ENCODE data around the gene MAP2.
A peak's percentile ranks its signal among the peaks of the same experiment; 100 is the strongest.

The MAP2 gene

DNA sequence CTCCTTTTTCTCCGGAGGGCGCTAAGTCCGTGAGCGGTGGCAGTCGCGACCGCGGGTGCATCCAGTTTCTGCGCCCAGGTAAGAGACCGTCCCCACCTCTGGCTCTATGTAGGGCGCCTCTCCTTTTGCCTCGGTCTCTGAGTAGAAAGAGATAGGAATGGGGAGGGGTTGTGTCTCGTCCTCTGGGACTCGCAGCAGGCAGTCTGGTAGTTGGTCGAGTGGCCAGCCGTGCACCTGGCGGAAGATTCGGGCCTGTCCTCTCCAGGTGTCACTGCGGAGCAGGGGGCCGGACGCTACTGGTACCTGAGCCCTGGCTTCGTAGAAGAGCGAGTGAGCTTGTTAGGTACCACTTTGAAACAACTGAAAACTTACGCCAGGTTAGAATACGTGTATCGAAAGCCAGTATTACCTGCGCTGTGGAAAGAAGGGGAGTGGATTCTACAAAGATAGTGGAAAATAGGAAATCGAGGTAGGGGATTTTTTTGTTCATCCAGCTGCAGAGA lies 403 bp downstream of the MAP2 start:
- peak in 1 of 2 experiments; percentile 5 for DNase-seq

DNA sequence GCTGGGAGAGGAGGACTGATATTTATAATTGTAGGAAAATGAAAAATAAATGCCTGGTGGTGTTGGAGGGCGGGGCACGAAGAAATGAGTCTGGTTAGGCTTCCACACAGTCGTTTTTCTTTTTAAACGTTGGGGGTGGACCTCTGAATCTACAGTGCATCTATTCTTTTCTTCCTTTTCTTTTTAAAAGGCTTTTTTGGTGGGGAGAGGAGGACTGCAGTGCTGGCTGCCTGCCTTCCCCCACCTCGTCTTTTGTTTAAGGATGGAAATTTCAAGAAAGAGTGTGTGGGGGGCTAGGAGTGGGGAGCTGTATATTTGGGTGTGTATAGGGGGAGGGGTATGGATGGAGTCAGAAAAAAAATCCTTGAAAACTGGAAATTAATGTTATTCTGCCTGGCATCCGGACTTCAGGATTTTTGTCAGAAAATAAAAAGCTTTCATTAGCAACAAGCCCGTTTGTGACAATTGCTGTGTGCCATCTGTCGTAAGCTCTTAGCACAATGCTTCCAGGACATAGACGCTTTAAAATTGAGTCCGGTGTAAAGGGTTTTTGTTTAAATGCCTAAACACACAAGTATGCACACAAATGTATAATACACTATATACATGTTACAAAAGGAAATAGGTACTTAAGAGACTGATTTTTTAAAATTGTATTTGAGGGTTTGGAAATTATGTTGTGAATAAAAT lies 1.1 kb downstream of the MAP2 start:
- DNase-seq: no peak

DNA sequence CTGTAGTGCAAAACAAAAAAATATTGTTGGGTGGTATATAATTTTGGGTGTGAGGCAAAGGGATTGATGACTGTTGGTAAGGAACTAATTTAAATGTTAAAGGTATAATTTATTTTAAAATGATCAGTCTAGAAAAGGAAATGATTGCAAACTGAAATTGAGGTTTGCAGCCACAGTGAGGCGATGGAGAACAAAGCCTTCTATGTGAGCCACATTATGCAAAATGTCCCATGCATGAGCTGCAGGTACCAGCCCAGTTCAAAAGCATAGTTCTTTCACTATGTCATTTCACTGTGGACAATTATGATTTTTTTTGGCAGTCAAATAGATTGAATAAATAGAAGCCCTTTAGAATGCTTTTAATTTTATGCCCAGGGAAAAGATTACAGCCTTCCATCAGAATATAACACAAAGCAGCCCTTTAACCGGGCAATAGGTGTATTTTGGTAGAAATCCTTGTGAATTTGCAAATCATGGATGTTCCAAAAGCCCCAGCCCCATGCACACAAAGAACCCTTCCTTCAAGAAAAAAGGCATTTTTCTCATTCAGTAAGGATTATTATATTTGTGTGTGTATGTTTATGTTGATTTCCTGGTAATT lies 1.7 kb downstream of the MAP2 start:
- peak in 1 of 2 experiments; percentile 39 for DNase-seq

DNA sequence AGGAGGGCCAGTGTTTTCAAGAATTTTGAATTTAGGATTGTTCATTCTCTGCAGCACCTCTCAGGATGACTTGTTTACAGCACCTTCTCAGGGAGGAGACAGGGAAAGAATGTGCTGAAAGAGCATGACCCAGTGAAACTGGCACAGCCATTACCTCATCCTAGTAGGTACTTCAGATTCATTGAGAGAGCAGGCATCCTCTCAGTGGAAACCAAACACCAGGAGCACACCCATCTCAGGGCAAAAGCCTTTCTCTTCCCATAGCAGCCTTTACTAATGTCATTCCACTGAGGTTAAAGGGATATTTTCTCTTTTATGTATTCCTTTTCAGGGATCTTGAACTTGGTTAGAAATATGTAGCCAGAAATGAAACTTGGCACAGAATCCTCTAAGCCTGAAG lies 2.6 kb downstream of the MAP2 start:
- DNase-seq: no peak

DNA sequence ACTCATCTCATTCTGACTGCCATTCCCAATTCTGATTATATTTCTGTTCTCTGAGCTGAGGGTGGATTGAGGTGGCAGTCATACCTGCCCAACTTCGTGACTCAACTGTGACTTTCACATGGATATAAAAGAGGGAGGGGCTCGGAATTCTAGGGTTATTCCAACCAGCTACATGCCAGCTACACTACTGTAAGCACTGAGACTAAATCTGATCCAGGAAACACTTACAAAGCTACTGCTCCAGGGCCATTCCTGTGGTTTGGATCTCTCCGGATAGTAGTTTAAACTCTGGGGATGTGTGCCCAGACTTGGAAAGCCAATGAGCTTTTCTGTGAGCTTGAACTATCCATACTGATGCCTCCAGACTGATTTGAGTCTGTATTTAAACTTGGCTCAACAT lies 7.9 kb downstream of the MAP2 start:
- DNase-seq: no peak

DNA sequence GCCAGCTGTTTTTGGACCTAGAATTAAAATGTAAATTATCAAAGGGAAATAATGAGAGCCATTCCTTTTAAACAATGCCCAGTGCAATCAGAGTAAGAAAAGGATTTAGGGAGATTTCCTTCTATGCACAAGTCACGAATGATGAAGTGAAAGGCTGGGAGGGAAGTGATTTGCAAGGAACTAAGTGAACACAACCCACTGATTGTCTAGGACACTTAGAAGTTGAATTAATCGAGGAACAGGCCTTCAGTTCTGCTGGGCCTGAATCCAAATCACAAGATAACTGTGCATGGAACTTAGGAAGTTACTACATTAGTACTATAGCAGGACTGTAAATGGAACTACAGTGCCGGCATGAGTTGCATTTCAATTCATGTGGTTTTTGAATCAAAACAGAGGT lies 17.7 kb downstream of the MAP2 start:
- DNase-seq: no peak

DNA sequence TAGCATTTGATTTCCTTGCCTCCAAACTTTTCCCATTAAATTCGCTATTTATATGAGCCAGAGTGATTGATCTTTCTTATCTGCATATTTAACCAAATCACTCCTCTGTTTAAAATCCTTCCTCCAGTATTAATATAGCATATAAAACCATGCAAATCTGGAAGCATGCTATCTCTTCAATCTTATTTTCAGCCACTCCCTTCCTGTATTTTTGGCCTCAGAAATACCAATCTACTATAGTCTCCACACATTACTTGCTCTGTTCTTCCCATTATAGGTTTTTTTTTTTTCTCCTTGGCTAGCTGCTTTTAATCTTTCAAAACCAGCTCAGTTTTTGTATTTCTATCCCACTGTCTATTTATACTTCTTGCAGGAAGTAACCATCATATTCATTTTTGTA lies 19.1 kb downstream of the MAP2 start:
- no peak for DNase-seq

DNA sequence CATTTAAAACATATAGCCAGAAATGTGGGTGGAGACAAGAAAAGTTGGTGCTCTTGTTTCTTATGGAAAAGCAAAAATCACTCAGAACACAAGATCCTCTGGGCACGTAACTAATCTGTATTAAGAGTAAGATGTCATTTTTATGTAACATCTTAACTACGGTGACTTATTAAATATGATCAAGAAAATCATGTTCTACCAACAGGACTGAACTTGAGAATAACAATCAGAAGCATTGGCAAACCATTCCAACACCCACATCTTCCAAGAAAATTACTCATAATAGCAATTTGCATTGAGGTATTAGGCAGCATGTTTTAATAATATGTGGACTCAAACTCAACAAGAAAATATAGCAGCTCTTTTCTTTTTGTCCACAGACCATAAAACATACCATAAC lies 21.6 kb downstream of the MAP2 start:
- no peak for DNase-seq

DNA sequence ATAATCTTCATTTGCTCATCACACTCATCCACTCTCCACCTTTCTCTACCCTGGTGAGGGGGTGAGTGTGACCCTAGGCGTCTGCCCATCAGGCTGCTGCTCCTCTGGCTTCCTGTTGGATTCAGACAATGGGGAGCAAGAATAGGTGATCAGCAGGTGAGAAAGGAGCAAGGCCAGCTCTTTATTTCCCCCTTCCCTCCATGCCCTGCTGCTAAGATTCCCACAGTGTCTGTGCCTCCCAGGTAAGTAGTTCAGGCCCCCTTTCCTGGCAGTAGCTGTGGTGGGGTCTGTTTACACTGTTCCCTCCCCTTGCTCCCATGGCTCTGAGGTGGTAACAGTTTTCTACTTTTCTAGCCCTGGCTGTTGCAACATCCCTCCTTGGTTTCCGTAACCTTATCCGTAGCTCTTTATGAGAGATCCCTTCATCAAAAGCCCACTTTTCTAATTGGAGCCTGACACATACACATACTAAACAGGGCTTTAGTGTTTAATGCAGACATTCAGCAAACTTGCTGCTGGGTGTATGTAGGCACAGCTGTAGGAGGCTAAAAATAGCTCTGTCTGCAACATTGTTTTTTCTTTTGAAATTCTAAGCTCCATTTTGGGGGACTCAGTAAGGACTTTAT lies 27.5 kb downstream of the MAP2 start:
- DNase-seq: no peak

DNA sequence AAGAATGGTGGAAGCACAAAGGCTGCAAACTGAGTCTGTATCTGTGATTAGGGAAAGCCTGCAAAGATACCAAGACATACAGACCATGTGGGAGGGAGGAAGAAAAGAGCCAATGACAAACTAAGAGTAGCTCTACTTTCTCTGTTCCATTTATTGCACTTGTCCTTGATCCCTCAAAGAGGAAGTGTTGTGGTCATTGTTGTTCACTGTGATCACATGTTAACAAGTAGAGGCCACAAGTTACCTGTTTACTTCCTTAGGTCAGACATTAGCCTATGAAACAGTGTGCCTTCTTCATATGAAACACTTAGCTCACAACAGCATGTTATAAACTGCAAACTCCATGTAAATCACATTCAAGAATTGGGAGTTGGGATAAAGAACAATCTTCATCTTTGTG lies 32.6 kb downstream of the MAP2 start:
- no peak for DNase-seq

DNA sequence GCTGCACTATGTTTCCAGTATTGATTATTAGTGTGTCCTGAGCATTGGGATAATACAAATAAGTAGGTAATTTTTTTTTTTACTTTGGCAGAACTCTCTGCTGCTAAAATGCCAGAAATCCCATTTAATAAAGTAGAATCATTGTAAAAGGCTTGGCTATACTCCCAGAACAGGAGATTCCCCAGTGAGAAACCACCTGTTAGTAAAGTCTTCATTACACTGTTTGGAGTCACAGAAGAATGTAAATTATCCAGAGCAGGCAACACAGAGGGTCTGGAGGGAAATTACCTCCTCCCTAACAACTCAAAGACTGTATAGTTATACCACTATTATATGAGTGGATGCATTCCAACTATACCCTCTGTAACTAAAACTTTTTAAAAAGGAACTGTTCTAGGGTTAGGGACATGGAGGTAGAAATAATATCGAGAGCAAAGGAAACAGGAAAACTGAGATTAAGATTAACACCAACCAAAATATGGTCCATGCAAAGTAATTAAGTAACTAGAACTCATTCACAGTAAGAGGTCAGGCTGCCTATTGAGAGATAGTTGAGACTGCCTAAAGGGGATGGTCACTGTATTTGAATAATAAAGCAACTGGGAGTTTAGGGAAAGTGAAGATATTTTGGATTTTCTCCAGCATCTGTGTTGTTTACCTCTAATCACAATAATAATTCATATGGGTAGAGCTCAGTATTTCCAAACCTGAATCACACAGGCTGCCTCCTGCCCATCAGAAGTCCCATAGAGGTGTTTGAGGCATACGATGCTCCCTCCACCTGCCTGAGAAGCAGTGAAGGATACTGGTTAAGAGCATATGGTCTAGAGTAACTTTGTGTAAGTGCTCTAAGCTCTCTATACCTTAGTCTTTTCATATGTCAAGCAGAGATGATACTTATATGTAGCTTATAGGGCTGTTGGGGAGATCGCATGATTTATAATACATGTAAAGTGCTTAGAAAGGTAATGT lies 34.4 kb downstream of the MAP2 start:
- peak in 1 of 2 experiments; percentile 61 for DNase-seq

DNA sequence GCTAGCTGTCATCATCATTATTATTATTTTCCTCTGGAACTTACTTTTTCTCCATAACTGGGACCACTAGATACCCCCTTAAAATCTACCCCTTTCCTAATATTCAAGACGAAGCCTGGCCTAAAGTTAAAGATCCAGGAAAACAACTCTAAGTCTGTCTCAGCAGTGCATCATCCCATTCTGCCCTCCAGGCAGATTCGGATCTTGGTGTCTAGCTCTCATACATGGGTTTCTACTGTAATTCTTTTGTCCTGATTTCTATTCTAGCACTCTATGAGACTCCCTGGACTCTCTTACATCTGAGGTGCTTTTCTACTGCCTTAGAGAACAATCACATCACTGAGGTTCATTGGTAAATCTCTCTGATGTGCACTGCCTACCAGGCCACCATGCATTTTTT lies 35.5 kb downstream of the MAP2 start:
- DNase-seq: no peak

DNA sequence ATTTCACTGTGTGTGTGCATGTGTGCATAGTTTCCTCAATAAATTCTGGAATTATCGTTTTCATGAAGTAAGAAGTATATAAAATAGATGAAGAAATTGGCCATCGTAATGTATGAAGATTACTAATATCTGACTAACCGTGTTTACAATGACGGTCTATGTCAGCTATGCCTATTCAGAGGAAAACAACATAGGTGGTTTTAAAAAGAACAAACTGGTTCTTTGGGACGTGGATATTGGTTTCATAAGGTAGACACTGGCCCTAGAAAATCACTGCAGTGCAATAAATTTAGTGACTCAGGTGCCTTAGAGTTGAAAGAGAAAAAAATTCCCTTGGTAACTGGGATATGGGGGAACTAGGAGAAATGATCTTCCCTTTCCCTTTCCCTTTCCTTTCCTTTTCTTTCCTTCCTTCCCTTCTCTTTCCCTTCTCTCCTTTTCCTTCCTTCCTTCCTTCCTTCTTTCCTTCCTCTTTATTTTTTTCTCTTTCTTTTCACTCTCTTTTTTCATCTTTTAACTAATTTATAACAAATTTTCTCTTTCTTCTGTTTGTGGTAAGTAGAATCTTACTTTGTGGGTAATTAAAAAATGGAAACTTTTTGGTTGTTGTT lies 36.4 kb downstream of the MAP2 start:
- no peak for DNase-seq

DNA sequence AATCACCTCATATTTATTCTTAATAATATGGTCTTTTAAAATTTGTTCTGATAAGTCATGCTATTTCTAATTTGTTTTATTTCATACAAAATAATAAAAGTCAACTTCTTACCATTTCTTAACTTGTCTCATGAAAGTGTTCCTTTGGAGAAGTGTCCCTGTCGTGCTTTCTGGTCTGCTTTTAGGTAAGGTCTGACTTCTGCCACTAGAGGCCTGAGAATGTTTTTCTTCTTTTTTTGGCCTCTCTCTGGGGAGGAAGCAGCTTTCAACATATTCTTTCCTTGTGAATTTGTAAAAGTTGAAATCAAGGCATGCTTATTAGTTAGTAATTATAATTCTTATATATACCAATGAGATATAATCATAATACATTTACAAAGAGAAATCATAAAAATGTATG lies 39.4 kb downstream of the MAP2 start:
- DNase-seq: no peak

DNA sequence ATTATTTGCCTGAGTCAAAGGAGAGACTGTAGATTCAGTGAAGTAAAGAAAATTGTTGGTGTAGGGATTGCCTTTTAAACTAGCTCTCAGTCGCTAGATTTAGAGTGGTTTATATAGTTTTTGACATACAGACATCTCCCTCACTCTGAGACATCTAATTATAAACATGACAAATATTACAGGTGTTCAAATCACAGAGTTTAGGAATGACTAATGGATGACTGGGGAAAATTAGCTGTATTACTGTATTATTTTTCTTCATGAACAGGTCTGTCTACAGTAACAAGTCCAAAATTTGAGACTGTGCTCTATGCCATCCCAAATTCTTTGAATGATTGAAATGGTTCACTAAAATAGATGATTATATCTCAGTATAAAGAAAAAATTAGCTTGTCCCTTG lies 40.0 kb downstream of the MAP2 start:
- DNase-seq: no peak

DNA sequence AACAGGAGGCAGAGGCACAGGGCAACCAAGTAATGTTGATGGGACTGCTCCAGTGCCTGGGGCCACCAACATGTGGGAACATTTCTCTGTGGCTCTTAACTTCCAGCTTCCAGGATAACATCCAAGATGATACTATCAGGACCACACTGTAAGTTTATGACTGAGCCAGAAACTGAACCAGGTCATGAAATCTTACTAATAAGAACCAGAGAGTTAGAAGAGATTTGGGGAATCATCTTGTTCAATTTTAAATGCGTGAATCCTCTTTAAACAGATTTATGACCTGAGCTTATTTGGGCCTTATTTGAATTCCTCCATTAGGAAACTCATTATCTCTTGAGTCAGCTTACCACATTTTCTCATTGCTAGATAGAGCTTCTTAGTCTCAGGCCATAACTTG lies 45.0 kb downstream of the MAP2 start:
- DNase-seq: no peak

DNA sequence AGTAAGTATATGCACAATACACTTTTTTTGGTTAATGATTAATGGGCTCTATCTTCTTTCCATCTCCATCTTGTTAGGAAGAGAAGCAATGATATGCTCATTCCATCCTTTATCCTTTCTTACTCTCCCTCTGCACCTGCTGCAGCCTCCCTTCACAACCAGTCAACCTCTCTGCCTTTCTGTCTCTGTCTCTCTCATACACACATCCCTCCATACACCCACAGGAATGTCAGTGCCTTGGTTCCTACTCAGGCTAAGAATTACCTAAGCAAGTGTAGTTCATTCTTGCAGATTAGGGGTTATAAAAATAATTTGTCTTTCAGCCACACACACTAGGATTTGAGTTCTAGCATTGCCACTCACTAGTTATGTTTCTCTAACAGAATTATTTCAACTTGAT lies 45.6 kb downstream of the MAP2 start:
- DNase-seq: no peak

DNA sequence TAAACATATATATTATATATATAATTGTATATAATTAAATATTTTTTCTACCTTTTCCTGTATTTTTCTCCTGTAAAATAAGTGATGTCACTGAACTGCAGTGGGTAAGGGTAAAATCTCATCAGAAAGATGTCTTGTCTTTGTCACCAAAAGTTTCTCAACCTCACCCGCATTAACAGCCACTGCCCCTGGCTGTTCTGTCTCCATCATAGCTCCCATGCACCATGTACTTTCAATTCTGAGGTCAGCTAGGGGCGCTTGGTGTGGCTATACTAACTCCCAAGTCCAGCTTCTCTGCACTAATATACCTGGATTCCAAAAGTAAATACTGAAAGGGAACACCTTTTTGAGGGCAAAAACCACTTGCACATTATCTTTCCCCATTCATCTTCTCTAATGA lies 46.6 kb downstream of the MAP2 start:
- no peak for DNase-seq

DNA sequence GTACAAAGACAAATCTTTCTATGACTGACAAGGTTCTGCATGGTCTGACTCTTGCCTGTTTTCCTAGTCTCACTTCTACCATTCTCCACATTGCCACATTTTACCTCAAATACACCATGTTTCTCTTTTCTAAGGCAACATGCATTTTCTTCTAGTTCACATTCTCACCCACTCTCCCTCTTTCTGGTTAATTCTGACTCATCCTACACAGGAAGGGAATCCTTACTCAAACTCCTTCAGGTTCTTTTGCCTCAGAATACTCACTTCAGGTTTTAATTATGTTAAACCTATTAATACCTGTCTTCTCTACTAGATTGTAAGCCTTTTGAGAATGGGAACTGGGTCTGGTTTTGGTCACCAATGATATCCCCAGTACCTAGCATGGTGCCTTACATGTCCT lies 47.2 kb downstream of the MAP2 start:
- DNase-seq: no peak

DNA sequence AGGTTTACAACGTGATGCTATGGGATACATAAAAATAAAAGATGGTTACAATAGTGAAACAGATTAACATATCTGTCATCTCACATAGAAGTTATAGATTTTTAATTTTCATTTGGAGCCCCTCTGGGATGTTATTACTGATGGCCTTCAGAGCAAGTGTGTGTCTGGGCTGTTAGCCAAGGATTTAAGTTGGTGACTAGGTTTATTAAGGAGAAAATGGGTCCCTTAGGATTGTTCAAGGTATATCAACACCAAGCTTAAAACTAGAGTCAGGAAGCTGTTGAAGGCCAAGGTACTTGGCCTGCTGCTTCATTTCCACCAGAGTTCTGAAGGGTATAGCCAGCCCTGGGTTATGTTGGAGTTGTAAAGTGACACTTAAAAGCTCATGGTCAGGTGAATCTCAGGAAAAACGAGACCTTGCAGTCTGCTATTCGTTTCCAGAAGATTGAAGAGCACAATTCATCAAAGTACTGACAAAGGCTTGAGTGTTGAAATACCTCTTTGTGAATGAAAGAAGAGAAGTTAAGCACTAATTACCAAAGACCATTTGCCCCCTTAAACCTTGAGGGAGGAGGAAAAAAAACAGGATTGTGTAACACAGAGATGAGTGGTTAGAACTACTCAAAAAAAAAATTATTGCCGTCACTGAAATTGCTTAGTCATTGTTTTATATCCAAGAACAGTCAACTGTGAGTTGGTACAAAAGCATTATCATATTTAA lies 48.4 kb downstream of the MAP2 start:
- DNase-seq: no peak

DNA sequence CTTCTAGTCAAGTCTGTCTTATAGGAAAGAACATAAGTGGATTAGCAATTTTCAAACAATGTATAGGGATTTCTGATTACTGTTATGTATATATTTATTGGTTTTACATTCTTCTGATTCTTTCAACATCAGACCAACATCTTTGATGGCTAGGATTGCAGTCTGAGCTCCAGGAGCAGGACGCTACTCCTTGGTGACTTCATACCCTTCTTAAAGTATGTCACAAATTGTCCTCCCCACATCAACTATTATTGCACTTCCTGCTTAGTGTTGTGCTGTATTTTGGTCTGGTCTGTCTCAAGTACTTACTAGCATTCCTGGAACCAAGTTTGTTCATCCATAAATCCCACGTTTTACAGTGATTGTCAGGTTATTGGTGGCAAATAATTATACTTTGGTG lies 49.0 kb downstream of the MAP2 start:
- no peak for DNase-seq

DNA sequence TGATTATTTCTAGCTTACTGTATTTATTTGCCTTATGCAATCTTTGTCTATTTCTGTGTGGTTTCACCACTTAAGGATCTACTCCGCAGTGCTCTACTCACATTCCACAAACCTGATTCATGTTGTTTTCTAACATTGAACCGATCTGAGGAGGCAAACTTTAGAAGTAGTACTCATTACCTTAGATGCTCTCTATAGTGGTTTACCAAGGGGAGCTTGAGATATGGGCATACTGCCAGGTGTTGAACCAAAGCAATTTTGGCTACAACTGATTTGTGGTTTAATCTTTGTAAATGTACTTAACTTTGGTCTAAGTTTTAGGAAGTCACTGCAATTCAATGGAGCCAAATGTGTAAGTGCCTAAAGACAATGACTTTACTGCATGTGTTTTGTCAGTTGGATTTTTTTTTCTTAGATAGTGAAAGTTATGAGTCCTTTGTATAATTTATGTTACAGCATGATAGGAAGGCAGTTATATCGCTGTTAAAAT lies 50.1 kb downstream of the MAP2 start:
- no peak for DNase-seq
